WERI-Rb-1 (cell line): ENCODE measurements around the gene TSPAN15.

Experiments
- DNase-seq: peaks from one replicate; pipeline ENCODE4 v3.0.0-alpha.2; 2020
- H3K27ac ChIP-seq: fragments of 250-450 bp; sonication (Bioruptor Pico); 2 replicates; pipeline ENCODE4 v1.5.1; 2020; ENCODE audit warnings: mild to moderate bottlenecking, moderate library complexity
- H3K27me3 ChIP-seq: fragments of 250-450 bp; sonication (Bioruptor Pico); 2 replicates; pipeline ENCODE4 v1.5.1; 2021; ENCODE audit warnings: mild to moderate bottlenecking, low read depth, moderate library complexity; ENCODE audit not compliant: insufficient read depth, severe bottlenecking
- H3K36me3 ChIP-seq: fragments of 250-450 bp; sonication (Bioruptor Pico); 2 replicates; pipeline ENCODE4 v1.5.1; 2020; ENCODE audit warnings: mild to moderate bottlenecking, moderate library complexity
- H3K4me3 ChIP-seq: 2 replicates; pipeline ENCODE4 v1.5.1; 2011; ENCODE audit warnings: low read depth, mild to moderate bottlenecking, control low read depth, low read length
- H3K9me3 ChIP-seq: fragments of 250-450 bp; sonication (Bioruptor Pico); 2 replicates; pipeline ENCODE4 v1.5.1; 2021; ENCODE audit warnings: mild to moderate bottlenecking, moderate library complexity; ENCODE audit not compliant: severe bottlenecking
- CTCF ChIP-seq: IDR thresholded peaks from 2 replicates; pipeline ENCODE4 v1.5.1; 2011; ENCODE audit warnings: low read depth, mild to moderate bottlenecking, control low read depth, inconsistent platforms, low read length

TSPAN15 gene

DNA sequence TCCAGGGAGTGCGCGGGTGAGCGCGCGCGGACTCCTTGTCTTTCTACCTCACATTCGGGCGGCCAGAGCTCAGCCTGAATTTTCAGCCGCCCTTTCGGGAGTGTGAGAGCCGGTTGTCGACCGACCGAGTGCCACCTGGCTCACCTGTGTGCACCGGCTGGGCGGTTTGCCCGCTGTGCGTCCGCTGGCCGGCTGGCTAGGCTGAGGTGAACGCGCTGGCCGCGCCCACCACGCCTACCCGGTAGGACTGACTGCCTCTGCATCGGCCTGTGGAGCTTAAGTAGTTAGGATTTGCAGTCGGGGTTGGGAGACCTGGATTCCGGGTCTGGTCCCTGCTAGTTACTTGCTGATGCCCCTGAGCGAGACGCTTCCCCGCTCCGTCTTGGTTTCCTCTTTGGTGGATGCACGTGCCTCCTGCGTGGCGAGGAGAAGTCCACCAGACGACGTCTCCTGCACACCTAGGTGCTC, 553 bp downstream of the TSPAN15 start:
- no peaks in the 10 kb centered on the region for H3K9me3 ChIP-seq
- peak; percentile 68 for DNase-seq
- H3K4me3 ChIP-seq = peak overlapping the region; percentile 87
- no peaks in the 10 kb centered on the region for H3K36me3 ChIP-seq
- no peak for TF ChIP-seq CTCF
- no peaks in the 10 kb centered on the region for H3K27me3 ChIP-seq
- H3K27ac ChIP-seq = peak overlapping the region; percentile 53

DNA sequence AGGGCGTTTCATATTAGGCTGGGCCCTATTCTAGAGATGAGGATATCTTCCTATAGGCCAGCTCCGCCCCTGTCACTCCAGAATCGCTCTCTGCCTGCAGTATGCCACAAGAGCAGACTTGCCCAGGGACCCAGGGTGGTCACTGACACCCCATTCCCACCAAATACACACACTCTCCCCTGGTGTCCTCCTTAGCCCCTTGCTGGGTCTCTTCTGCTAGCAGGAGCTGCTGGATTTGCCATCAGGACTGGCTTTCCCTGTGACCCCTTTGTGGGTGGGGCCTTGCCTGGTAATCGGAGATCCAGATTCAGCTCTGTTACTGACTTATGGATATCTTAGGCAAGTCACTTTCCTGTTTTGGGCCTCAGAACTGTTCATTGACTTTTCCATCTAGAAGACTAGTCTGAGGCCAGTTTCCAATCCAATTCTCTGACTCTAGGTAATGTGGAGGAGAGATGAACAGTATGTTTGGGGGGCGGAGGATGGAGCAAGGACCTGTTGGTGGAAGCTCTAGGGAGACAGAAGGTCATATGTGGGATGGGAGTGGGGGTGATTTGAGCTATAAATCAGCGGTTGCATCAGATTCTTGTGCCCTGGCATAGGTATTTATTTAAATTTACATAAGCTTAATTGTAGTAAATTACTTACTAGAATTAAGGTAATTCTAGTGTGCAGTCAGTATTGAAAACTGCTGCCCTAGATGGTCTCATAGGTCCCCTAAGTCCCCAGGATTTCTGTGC, 1.6 kb downstream of the TSPAN15 start:
- TF ChIP-seq CTCF = no peak
- Histone ChIP-seq H3K27me3 (no peaks in the 10 kb centered on the region), H3K36me3 (no peaks in the 10 kb centered on the region), H3K27ac (no peak overlapping the region), H3K9me3 (no peaks in the 10 kb centered on the region), H3K4me3 (no peak overlapping the region)
- no peak for DNase-seq

DNA sequence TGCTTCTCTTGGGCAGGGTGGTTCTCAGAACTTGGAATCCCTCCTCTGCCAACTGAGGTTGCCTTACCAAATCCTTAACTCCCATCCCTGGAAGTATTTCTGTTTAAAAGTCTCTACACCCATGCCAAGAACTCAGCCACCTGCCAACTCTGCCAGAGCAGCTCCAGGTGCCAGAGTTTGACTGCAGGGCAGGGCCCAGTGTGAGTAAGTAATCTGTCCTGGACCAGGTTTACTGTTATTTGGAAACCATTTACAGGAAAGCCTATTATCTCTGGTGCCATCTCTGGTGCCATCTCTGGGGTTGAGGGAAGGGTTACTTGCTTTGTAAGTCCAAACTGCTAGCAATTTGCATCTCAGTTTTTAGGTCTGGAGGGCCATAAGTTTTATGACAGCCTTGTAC, 2.5 kb downstream of the TSPAN15 start:
- no peak overlapping the region for H3K4me3 ChIP-seq
- TF ChIP-seq CTCF = no peak
- H3K27me3 ChIP-seq = no peaks in the 10 kb centered on the region
- no peaks in the 10 kb centered on the region for H3K36me3 ChIP-seq
- no peak overlapping the region for H3K27ac ChIP-seq
- no peaks in the 10 kb centered on the region for H3K9me3 ChIP-seq
- no peak for DNase-seq

DNA sequence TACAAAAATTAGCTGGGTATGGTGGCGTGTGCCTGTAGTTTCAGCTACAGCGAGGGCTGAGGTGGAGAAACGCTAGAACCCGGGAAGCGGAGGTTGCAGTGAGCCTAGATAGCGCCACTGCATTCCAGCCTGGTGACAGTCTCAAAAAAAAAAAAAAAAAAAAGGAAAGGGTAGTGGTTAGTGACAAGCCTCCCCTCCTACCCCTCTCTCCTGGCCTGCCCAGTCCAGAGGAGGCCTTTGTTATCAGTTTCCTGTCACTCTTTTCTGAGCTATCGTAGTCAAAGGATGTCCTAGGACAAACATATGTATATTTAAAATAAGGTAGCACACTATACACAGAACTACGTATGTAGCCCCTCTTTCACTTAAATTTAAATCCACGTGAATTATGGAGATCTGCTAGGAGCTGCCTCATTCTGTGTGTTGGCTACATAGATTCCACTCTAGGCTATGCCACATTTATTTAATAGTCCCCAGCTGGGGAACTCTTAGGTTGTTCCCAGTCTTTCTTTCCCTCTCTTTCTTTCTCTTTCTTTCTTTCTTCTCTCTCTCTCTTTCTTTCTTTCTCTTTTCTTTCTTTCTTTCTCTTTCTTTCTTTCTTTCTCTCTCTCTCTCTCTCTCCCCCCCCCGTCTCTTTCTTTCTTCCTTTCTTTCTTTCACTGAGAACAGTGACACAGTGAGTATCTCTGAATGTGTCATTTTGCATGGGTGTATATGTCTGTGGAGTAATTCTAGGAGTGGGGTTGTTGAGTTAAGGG, 3.9 kb downstream of the TSPAN15 start:
- Histone ChIP-seq H3K27ac (no peak overlapping the region), H3K9me3 (no peaks in the 10 kb centered on the region), H3K36me3 (no peaks in the 10 kb centered on the region), H3K4me3 (no peak overlapping the region), H3K27me3 (no peaks in the 10 kb centered on the region)
- TF ChIP-seq CTCF = no peak
- DNase-seq = no peak

GRCh38 chr10:69456880-69457693, 5.8 kb downstream of the TSPAN15 start:
- no peak for DNase-seq
- Histone ChIP-seq H3K4me3 (no peak overlapping the region), H3K27me3 (no peaks in the 10 kb centered on the region), H3K36me3 (no peaks in the 10 kb centered on the region; the same call in 1 of the 2 replicates), H3K27ac (peak overlapping the region; percentile 33; the same call in 1 of the 2 replicates), H3K9me3 (no peaks in the 10 kb centered on the region)
- TF ChIP-seq CTCF = no peak
